ENCODE results near the gene HBQ1.

- TF ChIP-seq CTCF (IDR thresholded peaks at IDR 0.05; ENCODE audit: low read depth, low read length, missing input control), result no peak
- TF ChIP-seq YY1 (IDR thresholded peaks at IDR 0.05), result no peak
- TF ChIP-seq SP1 (IDR thresholded peaks at IDR 0.05), result no peak
- TF ChIP-seq, protein P1, sequence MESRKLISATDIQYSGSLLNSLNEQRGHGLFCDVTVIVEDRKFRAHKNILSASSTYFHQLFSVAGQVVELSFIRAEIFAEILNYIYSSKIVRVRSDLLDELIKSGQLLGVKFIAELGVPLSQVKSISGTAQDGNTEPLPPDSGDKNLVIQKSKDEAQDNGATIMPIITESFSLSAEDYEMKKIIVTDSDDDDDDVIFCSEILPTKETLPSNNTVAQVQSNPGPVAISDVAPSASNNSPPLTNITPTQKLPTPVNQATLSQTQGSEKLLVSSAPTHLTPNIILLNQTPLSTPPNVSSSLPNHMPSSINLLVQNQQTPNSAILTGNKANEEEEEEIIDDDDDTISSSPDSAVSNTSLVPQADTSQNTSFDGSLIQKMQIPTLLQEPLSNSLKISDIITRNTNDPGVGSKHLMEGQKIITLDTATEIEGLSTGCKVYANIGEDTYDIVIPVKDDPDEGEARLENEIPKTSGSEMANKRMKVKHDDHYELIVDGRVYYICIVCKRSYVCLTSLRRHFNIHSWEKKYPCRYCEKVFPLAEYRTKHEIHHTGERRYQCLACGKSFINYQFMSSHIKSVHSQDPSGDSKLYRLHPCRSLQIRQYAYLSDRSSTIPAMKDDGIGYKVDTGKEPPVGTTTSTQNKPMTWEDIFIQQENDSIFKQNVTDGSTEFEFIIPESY (IDR thresholded peaks at IDR 0.05), result no peak
- TF ChIP-seq TAF1 (conservative IDR thresholded peaks at IDR 0.05), result no peak
- TF ChIP-seq, protein P2, sequence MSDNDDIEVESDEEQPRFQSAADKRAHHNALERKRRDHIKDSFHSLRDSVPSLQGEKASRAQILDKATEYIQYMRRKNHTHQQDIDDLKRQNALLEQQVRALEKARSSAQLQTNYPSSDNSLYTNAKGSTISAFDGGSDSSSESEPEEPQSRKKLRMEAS (IDR thresholded peaks at IDR 0.05), result no peak
- TF ChIP-seq FOXA1 (IDR thresholded peaks at IDR 0.05), result no peak
- no peak for TF ChIP-seq EGR1 (IDR thresholded peaks at IDR 0.05; ENCODE audit: low read depth in 2 of 2)
- no peak for TF ChIP-seq RAD21 (IDR thresholded peaks at IDR 0.05)
- no peak for TF ChIP-seq REST (IDR thresholded peaks at IDR 0.05)
- no peak for TF ChIP-seq GABPA (IDR thresholded peaks at IDR 0.05 in 1 of 2, conservative IDR thresholded peaks at IDR 0.05 in 1 of 2)
- TF ChIP-seq RXRA (IDR thresholded peaks at IDR 0.05), result no peak
- TF ChIP-seq NR2F2 (IDR thresholded peaks at IDR 0.05), result no peak
- no peak for TF ChIP-seq HNF4G (IDR thresholded peaks at IDR 0.05)
These were observed 807 bp upstream of the HBQ1 start for GRCh38 chr16:179211-180092.

Data from liver (tissue), 3 donors.